ENCODE results near the gene OMD. TPM values are rescaled to one million over a fixed set of nuclear protein-coding genes. Genes with fewer than 3 reads are reported as not detected.
"Not testable (repeated sequence)": the region's sequence is repeated elsewhere in the genome, so short reads cannot be mapped to it uniquely, and the experiment has no call there.

Gene OMD
- polyA plus RNA-seq, 1 donor, result 0.85 TPM

- Histone ChIP-seq H3K36me3 (ENCODE audit: control insufficient read depth, insufficient read depth, low read length) (no peaks in the 10 kb centered on the region), H3K9me3 (ENCODE audit: control insufficient read depth, low read depth, low read length) (no peaks in the 10 kb centered on the region), H3K4me3 (ENCODE audit: low read length) (no peak overlapping the region), H3K4me1 (ENCODE audit: control insufficient read depth, insufficient read depth, low read length) (no peaks in the 10 kb centered on the region), H3K27me3 (ENCODE audit: control insufficient read depth, insufficient read depth, low read length) (no peaks in the 10 kb centered on the region), H3K27ac (ENCODE audit: low read length) (no peak overlapping the region)
- WGBS (ENCODE audit: insufficient coverage, low lambda C conversion rate), result 78% methylated on average over 1 of the region's 1 CpG
- no peak for DNase-seq
These were observed 9.7 kb downstream of the OMD start for GRCh38 chr9:92414566-92414965.

GRCh38 chr9:92411157-92411556 lies 13.1 kb downstream of the OMD start:
- not testable (repeated sequence) for H3K36me3 ChIP-seq (ENCODE audit: control insufficient read depth, insufficient read depth, low read length); H3K4me1 ChIP-seq (ENCODE audit: control insufficient read depth, insufficient read depth, low read length); H3K27me3 ChIP-seq (ENCODE audit: control insufficient read depth, insufficient read depth, low read length); DNase-seq; H3K9me3 ChIP-seq (ENCODE audit: control insufficient read depth, low read depth, low read length); H3K27ac ChIP-seq (ENCODE audit: low read length); H3K4me3 ChIP-seq (ENCODE audit: low read length)
- WGBS (ENCODE audit: insufficient coverage, low lambda C conversion rate), result no CpG with 5 or more reads among the region's 4 CpGs

- Histone ChIP-seq H3K4me3 (ENCODE audit: low read length) (no peak overlapping the region), H3K36me3 (ENCODE audit: control insufficient read depth, insufficient read depth, low read length) (no peaks in the 10 kb centered on the region), H3K27ac (ENCODE audit: low read length) (no peak overlapping the region), H3K9me3 (ENCODE audit: control insufficient read depth, low read depth, low read length) (no peaks in the 10 kb centered on the region), H3K27me3 (ENCODE audit: control insufficient read depth, insufficient read depth, low read length) (no peaks in the 10 kb centered on the region), H3K4me1 (ENCODE audit: control insufficient read depth, insufficient read depth, low read length) (peaks cover 13% of the 10 kb centered on the region)
- no peak for DNase-seq
- 90% methylated on average over 2 of the region's 2 CpGs for WGBS (ENCODE audit: insufficient coverage, low lambda C conversion rate)
These were observed 15.4 kb downstream of the OMD start for GRCh38 chr9:92408747-92409478.

GRCh38 chr9:92407818-92408217 lies 16.5 kb downstream of the OMD start:
- no CpG with 5 or more reads among the region's 2 CpGs for WGBS (ENCODE audit: insufficient coverage, low lambda C conversion rate)
- H3K27ac ChIP-seq (ENCODE audit: low read length), result no peak overlapping the region
- H3K36me3 ChIP-seq (ENCODE audit: control insufficient read depth, insufficient read depth, low read length), result no peaks in the 10 kb centered on the region
- H3K9me3 ChIP-seq (ENCODE audit: control insufficient read depth, low read depth, low read length), result no peaks in the 10 kb centered on the region
- no peak overlapping the region for H3K4me3 ChIP-seq (ENCODE audit: low read length)
- peaks cover 13% of the 10 kb centered on the region for H3K4me1 ChIP-seq (ENCODE audit: control insufficient read depth, insufficient read depth, low read length)
- DNase-seq, result no peak
- H3K27me3 ChIP-seq (ENCODE audit: control insufficient read depth, insufficient read depth, low read length), result no peaks in the 10 kb centered on the region

- Histone ChIP-seq H3K36me3 (ENCODE audit: control insufficient read depth, insufficient read depth, low read length) (no peaks in the 10 kb centered on the region), H3K27me3 (ENCODE audit: control insufficient read depth, insufficient read depth, low read length) (no peaks in the 10 kb centered on the region), H3K9me3 (ENCODE audit: control insufficient read depth, low read depth, low read length) (no peaks in the 10 kb centered on the region), H3K27ac (ENCODE audit: low read length) (peak overlapping the region; percentile 60), H3K4me1 (ENCODE audit: control insufficient read depth, insufficient read depth, low read length) (peaks cover 13% of the 10 kb centered on the region), H3K4me3 (ENCODE audit: low read length) (no peak overlapping the region)
- WGBS (ENCODE audit: insufficient coverage, low lambda C conversion rate), result no CpG with 5 or more reads among the region's 3 CpGs
- DNase-seq, result peak; percentile 47 to 62
These were observed 17.8 kb downstream of the OMD start for GRCh38 chr9:92406477-92406876.

GRCh38 chr9:92405818-92406217 lies 18.5 kb downstream of the OMD start:
- Histone ChIP-seq H3K27ac (ENCODE audit: low read length) (peak overlapping the region; percentile 60), H3K27me3 (ENCODE audit: control insufficient read depth, insufficient read depth, low read length) (no peaks in the 10 kb centered on the region), H3K9me3 (ENCODE audit: control insufficient read depth, low read depth, low read length) (no peaks in the 10 kb centered on the region), H3K4me1 (ENCODE audit: control insufficient read depth, insufficient read depth, low read length) (peaks cover 13% of the 10 kb centered on the region), H3K36me3 (ENCODE audit: control insufficient read depth, insufficient read depth, low read length) (no peaks in the 10 kb centered on the region), H3K4me3 (ENCODE audit: low read length) (no peak overlapping the region)
- WGBS (ENCODE audit: insufficient coverage, low lambda C conversion rate), result 20% methylated on average over 1 of the region's 4 CpGs
- peak; percentile 69 to 84 for DNase-seq

- H3K9me3 ChIP-seq (ENCODE audit: control insufficient read depth, low read depth, low read length), result no peaks in the 10 kb centered on the region
- no peaks in the 10 kb centered on the region for H3K36me3 ChIP-seq (ENCODE audit: control insufficient read depth, insufficient read depth, low read length)
- no peaks in the 10 kb centered on the region for H3K27me3 ChIP-seq (ENCODE audit: control insufficient read depth, insufficient read depth, low read length)
- H3K27ac ChIP-seq (ENCODE audit: low read length), result peak within 1 kb of the TSS; percentile 60
- 93% methylated on average over 2 of the region's 5 CpGs for WGBS (ENCODE audit: insufficient coverage, low lambda C conversion rate)
- peak in 1 of 2 donors; percentile 11 for DNase-seq
- peak within 1 kb of the TSS; percentile 39 for H3K4me3 ChIP-seq (ENCODE audit: low read length)
- H3K4me1 ChIP-seq (ENCODE audit: control insufficient read depth, insufficient read depth, low read length), result peaks cover 13% of the 10 kb centered on the region
These were observed 20.0 kb downstream of the OMD start, which contains the start of gene OGN for GRCh38 chr9:92404042-92404836. OGN (minus strand) TSS chr9:92404578; CDS start chr9:92403407, 1,171 bp downstream.

GRCh38 chr9:92402826-92403745 lies 21.2 kb downstream of the OMD start:
- DNase-seq, result no peak
- 87% methylated on average over 3 of the region's 5 CpGs for WGBS (ENCODE audit: insufficient coverage, low lambda C conversion rate)
- Histone ChIP-seq H3K27me3 (ENCODE audit: control insufficient read depth, insufficient read depth, low read length) (no peaks in the 10 kb centered on the region), H3K4me1 (ENCODE audit: control insufficient read depth, insufficient read depth, low read length) (peaks cover 13% of the 10 kb centered on the region), H3K9me3 (ENCODE audit: control insufficient read depth, low read depth, low read length) (no peaks in the 10 kb centered on the region), H3K4me3 (ENCODE audit: low read length) (peak overlapping the region; percentile 39), H3K36me3 (ENCODE audit: control insufficient read depth, insufficient read depth, low read length) (no peaks in the 10 kb centered on the region), H3K27ac (ENCODE audit: low read length) (no peak overlapping the region)

GRCh38 chr9:92402360-92402759 lies 21.9 kb downstream of the OMD start:
- DNase-seq, result no peak
- Histone ChIP-seq H3K4me1 (ENCODE audit: control insufficient read depth, insufficient read depth, low read length) (peaks cover 13% of the 10 kb centered on the region), H3K4me3 (ENCODE audit: low read length) (peak overlapping the region; percentile 39), H3K9me3 (ENCODE audit: control insufficient read depth, low read depth, low read length) (peaks cover 1% of the 10 kb centered on the region), H3K27ac (ENCODE audit: low read length) (no peak overlapping the region), H3K27me3 (ENCODE audit: control insufficient read depth, insufficient read depth, low read length) (no peaks in the 10 kb centered on the region), H3K36me3 (ENCODE audit: control insufficient read depth, insufficient read depth, low read length) (no peaks in the 10 kb centered on the region)
- 100% methylated on average over 1 of the region's 1 CpG for WGBS (ENCODE audit: insufficient coverage, low lambda C conversion rate)

- H3K4me1 ChIP-seq (ENCODE audit: control insufficient read depth, insufficient read depth, low read length), result no peaks in the 10 kb centered on the region
- no peak overlapping the region for H3K27ac ChIP-seq (ENCODE audit: low read length)
- H3K4me3 ChIP-seq (ENCODE audit: low read length), result no peak overlapping the region
- H3K9me3 ChIP-seq (ENCODE audit: control insufficient read depth, low read depth, low read length), result peaks cover 7% of the 10 kb centered on the region
- no peaks in the 10 kb centered on the region for H3K27me3 ChIP-seq (ENCODE audit: control insufficient read depth, insufficient read depth, low read length)
- no CpG with 5 or more reads among the region's 3 CpGs for WGBS (ENCODE audit: insufficient coverage, low lambda C conversion rate)
- no peaks in the 10 kb centered on the region for H3K36me3 ChIP-seq (ENCODE audit: control insufficient read depth, insufficient read depth, low read length)
- DNase-seq, result no peak
These were observed 26.4 kb downstream of the OMD start for GRCh38 chr9:92397853-92398252.

Measured in large intestine (tissue), 3 donors.